Measurements from ENCODE around the gene TSC2.

GRCh38 chr16:2042171-2042985 lies 5.4 kb upstream of the TSC2 start:
- TF ChIP-seq, protein P1, sequence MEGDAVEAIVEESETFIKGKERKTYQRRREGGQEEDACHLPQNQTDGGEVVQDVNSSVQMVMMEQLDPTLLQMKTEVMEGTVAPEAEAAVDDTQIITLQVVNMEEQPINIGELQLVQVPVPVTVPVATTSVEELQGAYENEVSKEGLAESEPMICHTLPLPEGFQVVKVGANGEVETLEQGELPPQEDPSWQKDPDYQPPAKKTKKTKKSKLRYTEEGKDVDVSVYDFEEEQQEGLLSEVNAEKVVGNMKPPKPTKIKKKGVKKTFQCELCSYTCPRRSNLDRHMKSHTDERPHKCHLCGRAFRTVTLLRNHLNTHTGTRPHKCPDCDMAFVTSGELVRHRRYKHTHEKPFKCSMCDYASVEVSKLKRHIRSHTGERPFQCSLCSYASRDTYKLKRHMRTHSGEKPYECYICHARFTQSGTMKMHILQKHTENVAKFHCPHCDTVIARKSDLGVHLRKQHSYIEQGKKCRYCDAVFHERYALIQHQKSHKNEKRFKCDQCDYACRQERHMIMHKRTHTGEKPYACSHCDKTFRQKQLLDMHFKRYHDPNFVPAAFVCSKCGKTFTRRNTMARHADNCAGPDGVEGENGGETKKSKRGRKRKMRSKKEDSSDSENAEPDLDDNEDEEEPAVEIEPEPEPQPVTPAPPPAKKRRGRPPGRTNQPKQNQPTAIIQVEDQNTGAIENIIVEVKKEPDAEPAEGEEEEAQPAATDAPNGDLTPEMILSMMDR (IDR thresholded peaks at IDR 0.05; ENCODE audit: low read length): no peak
- no peak for TF ChIP-seq EZH2 (IDR thresholded peaks at IDR 0.05; ENCODE audit: borderline replicate concordance, low read length)
